GM18507 (cell line): ENCODE results near the gene NRTN.

ENCODE experiments used
- DNase-seq: peaks from one replicate; pipeline ENCODE4 v3.0.0; 2011; ENCODE audit warnings: low read depth; ENCODE audit not compliant: insufficient read length; ENCODE audit errors: extremely low spot score
- FAIRE-seq: peaks from 2 replicates; lab custom pipeline; 2011; peaks lifted over from hg19 to GRCh38; lab: Jason Lieb, UNC

NRTN gene

GRCh38 chr19:5809053-5809452 is 4.2 kb downstream of the NRTN start:
- DNase-seq: no peak

GRCh38 chr19:5809469-5809868 is 4.6 kb downstream of the NRTN start:
- FAIRE-seq (no peak), DNase-seq (no peak)

More at GRCh38 chr19:5809053-5809452, 4.2 kb downstream of the NRTN start:
- no peak for FAIRE-seq

GRCh38 chr19:5811117-5811516 is 6.2 kb downstream of the NRTN start:
- no peak for DNase-seq
- FAIRE-seq: no peak

DNA sequence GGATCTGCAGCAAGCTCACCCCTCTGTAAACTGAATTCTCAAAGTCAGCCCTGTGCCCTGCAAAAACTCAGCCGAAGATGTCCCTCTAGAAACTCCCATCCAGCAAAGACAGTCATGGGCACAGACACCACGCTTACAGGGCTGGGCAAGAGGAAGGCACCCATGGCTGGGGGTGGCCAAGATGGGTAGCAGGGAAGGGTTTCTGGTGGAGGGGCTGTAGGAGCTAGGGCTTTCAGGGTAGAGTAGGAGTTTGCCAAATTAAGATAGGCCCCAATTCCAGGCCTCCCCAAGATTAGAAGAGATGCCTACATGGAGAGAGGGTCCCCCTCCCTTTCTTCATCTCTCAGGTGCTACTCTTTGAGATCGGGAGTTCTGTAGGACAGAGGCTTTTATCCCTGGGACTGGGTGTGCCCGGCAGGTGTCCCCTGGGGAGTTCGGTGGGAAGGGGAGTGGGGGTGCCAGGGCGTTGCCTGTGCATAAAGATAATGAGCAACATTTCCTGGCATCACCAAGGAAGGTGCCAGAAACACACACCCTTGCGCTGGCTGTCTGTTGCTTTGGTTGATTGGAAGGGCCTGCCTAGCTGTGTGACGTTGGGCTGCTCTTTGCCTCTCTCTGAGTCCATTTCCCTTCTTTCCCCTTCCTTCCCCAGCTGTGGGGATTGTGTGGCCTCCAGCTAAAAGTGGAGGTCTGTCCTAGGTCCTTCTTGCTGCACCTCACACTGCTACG is 9.4 kb downstream of the NRTN start:
- FAIRE-seq: no peak

DNA sequence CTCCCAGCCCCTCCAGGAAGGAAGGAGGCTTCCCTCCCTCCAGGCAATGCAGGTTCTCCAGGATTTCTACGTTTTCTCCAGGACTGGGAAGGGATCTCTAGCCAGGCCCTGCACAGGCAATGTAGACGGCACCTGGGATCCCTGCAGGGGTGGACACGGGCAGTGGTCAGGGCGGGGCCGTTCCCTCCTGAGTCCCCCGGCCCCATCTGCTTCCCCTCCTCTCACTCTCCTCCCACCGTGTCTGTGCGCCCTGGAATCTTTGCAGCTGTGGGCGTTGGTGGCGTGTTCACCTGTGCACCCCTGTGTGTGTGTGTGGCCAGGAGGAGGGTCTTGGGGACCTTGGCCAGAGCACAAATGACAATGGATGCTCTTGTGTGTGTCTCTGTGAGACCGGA is 10.0 kb downstream of the NRTN start:
- no peak for DNase-seq
- no peak for FAIRE-seq

More for the DNA sequence above, 9.4 kb downstream of the NRTN start:
- no peak for DNase-seq

- FAIRE-seq: no peak
- no peak for DNase-seq
Measured at GRCh38 chr19:5817218-5817617, 12.4 kb downstream of the NRTN start.

GRCh38 chr19:5818594-5818993 is 13.7 kb downstream of the NRTN start:
- FAIRE-seq: no peak
- no peak for DNase-seq

DNA sequence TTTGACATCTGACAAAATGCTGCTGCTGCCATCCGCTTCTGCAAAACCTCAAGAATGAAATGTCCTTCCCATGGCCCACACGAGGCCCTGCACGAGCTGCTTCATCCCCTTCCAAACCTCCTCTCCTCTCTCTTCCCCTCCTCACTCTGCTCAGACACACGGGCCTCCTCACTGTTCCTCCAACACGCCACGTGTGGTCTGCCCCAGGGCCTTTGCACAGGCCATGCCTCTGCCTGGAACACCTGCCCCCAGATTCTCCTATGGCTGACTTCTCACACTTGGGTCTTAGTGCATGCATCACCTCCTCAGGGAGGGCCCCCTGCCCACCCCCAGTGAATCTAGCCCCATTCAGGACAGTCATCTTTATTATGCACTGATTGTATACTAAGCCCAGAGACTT is 15.9 kb downstream of the NRTN start:
- DNase-seq: no peak
- no peak for FAIRE-seq

DNA sequence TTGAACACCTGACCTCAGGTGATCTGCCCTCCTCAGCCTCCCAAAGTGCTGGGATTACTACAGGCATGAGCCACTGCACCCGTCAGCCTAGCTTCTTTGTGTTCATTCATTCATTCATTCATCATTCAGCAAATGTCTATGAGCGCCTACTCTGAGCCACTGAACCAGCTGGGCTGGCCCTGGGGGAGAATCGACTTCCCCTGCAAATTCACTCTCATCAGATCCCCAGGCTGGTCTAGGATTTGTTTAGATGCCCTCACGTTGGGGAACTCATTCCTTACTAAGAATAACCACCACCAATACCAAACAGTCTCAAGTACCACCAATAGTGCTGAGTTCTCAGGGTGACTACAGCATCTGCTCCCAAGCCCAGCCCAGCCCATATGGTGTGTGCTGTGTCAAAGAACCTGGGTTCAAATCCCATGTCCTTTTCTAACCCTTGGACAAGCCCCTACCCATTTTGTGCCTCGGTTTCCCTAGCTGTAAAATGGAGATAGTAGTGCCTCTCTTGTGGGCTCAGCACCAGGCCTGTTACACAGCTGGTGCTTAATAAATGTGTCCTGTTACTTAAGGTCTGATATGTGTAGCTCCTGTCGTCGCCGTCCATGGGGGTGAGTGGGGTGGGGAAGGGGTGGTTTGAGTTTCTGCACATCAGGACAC is 16.8 kb downstream of the NRTN start:
- DNase-seq: no peak
- no peak for FAIRE-seq

GRCh38 chr19:5822181-5822844 is 17.4 kb downstream of the NRTN start:
- no peak for DNase-seq
- FAIRE-seq: no peak

DNA sequence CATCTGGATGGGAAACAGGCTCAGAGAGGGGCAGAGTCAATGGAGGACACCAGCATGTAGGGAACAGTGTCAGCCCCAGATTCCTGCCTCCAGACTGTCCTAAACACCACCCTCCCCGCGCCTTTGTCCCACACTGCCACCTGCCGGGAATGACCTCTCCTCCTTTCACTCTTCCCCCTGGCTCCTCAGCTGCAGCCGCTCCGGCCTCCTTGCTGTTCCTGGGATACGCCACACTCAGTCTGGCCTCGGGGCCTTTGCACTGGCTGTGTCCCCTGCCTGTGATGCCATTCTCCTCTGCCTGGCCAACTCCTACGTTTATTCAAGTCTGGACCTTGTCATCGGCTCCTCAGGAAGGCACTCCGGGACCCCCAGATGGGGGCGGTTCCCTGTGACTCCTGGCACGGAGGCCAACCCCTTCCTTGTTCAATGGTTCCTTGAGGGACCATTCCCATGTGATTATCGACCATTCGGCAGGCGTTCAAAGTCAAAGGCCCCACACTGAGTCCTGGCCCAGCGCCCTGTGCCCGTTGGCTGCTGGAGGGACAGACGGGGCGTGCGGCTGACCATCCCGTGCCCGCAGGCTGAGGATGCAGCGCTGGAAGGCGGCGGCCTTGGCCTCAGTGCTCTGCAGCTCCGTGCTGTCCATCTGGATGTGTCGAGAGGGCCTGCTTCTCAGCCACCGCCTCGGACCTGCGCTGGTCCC is 18.9 kb downstream of the NRTN start:
- FAIRE-seq (no peak), DNase-seq (no peak)

DNA sequence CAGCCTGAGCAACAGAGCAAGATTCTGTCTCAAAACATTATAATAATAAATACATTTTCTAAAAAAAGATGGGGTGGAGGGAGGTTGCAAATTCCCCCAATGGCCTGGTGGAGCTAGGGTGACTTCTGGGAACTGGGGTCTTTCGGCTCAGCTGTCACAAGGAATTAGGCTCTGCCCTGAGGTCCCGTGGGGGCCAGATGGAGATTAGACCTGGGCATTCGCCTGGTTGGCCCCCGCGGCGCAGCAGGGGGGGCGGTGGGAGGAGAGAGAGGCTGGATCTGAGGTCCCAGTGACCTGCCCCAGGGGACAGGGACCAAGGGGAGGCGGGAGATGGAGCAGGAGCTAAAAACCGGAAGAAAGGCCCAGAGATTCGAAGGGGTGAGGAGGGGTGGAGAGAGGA is 19.9 kb downstream of the NRTN start:
- no peak for FAIRE-seq
- DNase-seq: no peak

- DNase-seq: no peak
- no peak for FAIRE-seq
Measured at GRCh38 chr19:5825178-5825577, 20.3 kb downstream of the NRTN start.

DNA sequence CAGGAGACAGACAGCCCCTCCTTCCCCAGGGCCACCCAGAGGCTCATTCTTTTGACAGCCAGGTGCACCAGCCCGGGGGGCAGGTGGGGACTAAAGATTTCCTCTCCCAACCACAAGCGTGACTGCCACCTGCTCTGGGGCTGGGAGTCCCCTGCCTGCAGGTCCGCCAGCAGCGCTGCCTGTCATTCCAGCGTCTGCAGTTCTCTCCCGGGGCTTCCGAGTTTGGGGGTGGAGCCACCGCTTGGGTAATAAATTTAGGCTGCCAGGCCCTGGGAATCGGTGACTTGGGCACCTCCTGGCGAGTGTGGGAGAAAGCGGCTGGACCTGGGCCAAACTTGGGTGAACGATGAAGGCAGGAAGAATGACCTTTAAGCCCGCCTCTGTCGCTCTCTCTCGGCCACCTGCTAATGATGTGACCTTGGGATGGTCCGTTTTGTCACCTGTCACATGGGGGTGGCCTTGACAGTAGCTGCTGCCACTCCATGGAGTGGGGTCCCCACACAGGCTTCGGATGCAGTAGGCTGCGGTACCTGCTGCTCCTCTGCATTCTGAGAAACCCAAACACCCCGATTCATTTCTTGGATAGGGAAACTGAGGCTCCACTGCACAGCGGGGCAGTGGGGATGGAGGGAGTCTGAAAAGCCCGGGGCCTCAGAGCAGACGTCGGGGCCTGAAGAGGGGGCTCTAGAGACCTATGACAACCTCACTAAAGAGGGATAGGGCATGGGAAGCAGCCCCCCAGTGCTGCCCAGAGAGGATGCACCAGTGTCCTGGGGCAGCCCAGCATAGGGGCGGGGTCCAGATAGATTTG is 21.9 kb downstream of the NRTN start:
- DNase-seq (no peak), FAIRE-seq (peak; percentile 41)

GRCh38 chr19:5827342-5827890 is 22.5 kb downstream of the NRTN start:
- DNase-seq: no peak
- FAIRE-seq: no peak

DNA sequence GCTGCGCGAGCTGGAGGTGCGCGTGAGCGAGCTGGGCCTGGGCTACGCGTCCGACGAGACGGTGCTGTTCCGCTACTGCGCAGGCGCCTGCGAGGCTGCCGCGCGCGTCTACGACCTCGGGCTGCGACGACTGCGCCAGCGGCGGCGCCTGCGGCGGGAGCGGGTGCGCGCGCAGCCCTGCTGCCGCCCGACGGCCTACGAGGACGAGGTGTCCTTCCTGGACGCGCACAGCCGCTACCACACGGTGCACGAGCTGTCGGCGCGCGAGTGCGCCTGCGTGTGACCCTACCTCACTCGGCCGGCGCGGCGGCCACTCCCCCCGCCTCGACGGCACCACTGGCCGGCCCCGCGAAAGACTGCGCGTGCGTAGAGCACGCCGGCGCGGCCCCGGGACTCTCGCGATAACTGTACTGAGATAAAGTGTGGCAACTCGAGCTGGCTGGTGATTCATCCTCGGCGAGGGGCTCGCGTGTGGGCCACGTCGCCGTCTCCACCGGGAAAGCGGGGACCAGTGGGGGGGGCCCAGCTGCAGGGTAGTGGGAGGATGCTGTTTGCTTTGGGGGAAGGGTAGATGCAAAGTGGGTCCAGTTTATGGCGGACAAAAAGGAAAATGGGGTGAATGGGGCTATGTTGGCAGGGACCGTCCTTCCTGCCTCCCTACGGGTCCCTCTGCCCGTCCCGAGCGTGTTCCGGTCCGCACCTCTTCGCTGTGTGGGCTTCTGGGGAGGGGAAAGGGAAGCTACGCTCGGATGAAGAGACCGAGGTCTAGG is 23.2 kb downstream of the NRTN start:
- FAIRE-seq: peak; percentile 83
- peak; percentile 81 for DNase-seq

DNA sequence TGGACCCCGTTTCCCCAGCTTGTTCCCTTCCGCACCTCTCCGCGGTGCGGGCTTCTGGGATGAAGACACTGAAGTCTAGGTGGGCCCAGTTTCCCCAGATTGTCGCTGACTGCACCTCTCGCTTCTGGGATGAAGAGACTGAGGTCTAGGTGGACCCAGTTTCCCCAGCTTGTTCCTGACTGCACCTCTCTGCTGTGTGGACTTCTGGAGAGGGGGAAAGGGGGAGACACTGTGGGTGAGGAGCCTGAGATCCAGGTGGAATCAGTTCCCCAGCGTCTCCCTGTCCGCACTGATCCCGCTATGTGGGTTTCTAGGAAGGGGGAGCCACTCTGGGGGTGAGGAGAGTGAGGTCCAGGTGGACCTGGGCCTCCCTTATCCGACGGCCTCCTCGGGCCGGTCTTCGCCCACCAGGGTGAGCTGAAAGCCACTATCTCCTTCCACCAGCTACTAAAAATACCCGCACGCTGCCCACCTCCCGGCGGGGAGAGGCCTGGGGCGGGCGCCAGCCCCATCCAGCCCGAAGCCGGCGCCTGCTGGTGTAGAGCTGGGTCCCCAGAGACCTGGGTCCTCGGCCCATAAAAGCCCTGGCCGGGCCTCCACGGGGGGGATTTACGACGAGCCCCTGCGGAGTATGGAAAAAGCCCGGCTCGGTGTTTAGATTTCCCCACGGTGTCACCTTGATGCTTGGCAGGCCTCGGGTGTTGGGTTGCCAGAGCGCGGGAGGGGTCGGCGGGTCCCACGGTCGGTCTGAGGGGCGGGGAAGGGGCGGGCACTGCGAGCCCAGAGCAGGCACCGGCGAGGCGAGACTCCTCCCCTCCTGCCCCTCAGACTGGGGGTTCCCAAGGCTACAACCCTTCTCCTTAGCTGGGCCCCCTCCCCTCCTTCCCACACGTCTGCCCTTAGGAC is 24.0 kb downstream of the NRTN start:
- DNase-seq (no peak), FAIRE-seq (no peak)
